ENCODE measurements around the gene LLGL1.

Gene LLGL1

DNA sequence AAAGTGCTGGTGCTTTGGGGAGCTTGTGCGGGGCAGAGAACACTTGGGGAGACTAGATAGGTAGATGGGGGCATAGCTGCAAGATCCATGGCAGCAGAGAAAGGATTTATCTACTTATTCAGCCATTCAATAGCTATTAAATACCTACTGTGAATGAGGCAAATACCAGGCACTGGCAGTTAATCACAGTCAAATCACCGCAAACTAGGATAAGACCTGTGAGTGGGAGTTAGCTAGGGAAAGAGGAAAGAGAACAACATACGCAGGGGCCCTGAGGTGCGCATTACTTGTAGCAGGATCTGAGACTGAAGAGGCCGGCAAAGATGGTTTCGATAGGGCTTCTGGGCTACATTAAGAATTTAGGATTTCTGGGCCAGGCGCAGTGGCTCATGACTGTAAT, 45.6 kb upstream of the LLGL1 start:
- TF ChIP-seq SIN3A (IDR thresholded peaks at IDR 0.05; ENCODE audit: borderline replicate concordance, insufficient read depth, low read length) (no peak), POLR2AphosphoS5 (IDR thresholded peaks at IDR 0.05; ENCODE audit: low read depth, low read length) (no peak)

DNA sequence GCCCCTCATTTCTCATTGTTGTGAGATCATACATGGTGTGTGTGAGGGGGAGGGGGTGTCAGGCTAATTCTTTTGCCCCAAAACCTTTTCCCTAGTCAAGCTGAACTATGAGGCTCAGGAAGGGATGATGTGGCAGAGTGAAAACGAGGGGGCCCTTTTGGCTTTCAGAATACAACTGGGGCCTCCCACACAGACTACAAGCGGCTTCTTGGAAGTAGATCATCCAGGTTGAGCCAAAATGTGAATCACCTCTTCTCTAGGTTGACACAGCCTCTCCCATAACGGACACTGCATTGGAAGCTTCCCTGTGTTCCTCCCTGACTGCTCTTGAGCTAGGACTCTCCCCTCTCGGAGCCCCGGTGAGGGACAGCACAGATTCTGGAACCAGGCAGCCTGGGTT, 44.1 kb upstream of the LLGL1 start:
- TF ChIP-seq TAF1 (IDR thresholded peaks at IDR 0.05; ENCODE audit: borderline replicate concordance, insufficient read depth, low read length) (no peak), SIN3A (IDR thresholded peaks at IDR 0.05; ENCODE audit: borderline replicate concordance, insufficient read depth, low read length) (no peak), POLR2AphosphoS5 (IDR thresholded peaks at IDR 0.05; ENCODE audit: low read depth, low read length) (no peak), FOXP2 (optimal IDR thresholded peaks at IDR 0.05; ENCODE audit: borderline replicate concordance, extremely low read depth, extremely low read length, insufficient read depth) (no peak)
- TF ChIP-seq, protein P1, sequence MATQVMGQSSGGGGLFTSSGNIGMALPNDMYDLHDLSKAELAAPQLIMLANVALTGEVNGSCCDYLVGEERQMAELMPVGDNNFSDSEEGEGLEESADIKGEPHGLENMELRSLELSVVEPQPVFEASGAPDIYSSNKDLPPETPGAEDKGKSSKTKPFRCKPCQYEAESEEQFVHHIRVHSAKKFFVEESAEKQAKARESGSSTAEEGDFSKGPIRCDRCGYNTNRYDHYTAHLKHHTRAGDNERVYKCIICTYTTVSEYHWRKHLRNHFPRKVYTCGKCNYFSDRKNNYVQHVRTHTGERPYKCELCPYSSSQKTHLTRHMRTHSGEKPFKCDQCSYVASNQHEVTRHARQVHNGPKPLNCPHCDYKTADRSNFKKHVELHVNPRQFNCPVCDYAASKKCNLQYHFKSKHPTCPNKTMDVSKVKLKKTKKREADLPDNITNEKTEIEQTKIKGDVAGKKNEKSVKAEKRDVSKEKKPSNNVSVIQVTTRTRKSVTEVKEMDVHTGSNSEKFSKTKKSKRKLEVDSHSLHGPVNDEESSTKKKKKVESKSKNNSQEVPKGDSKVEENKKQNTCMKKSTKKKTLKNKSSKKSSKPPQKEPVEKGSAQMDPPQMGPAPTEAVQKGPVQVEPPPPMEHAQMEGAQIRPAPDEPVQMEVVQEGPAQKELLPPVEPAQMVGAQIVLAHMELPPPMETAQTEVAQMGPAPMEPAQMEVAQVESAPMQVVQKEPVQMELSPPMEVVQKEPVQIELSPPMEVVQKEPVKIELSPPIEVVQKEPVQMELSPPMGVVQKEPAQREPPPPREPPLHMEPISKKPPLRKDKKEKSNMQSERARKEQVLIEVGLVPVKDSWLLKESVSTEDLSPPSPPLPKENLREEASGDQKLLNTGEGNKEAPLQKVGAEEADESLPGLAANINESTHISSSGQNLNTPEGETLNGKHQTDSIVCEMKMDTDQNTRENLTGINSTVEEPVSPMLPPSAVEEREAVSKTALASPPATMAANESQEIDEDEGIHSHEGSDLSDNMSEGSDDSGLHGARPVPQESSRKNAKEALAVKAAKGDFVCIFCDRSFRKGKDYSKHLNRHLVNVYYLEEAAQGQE (IDR thresholded peaks at IDR 0.05; ENCODE audit: insufficient read depth in 1 of 2, low read depth in 2 of 2, low read length in 2 of 2): no peak

DNA sequence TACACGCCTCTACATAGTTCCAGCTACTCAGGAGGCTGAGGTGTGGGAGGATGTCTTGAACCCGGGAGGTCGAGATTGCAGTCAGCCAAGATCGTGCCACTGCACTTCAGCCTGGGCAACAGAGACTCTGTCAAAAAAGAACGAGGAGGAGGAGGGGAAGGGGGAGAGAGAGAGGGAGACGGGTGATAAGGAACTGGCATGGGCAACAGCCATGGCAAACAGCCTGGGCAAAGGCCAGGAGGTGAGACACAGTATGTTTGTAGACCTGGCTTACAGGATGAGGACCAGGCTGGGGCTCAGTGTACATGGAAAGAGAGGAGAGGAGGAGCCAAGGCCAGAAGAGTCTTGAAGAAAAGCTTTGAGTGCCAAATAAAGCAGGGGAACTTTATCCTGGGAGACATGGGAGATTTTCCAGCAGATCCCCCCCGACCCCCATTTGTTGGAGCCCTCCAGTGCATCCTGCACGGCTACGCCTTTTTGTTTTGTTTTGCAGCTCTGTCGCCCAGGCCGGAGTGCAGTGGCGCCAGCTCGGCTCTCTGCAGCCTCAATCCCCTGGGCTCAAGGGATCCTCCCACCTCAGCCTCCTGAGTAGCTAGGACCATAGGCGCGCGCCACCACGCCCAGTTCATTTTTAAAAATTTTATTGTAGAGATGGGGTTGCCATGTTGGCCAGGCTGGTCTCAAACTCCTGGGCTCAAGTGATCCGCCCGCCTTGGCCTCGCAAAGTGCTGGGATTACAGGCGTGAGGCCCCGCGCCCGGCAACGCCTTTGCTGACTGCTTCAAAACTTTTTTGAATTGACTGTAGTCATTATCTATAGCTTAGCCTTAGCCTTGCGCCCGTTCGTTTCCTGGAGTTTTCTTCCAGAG, 43.1 kb upstream of the LLGL1 start:
- TF ChIP-seq TAF1 (IDR thresholded peaks at IDR 0.05; ENCODE audit: borderline replicate concordance, insufficient read depth, low read length) (no peak), FOXP2 (optimal IDR thresholded peaks at IDR 0.05; ENCODE audit: borderline replicate concordance, extremely low read depth, extremely low read length, insufficient read depth) (no peak)

DNA sequence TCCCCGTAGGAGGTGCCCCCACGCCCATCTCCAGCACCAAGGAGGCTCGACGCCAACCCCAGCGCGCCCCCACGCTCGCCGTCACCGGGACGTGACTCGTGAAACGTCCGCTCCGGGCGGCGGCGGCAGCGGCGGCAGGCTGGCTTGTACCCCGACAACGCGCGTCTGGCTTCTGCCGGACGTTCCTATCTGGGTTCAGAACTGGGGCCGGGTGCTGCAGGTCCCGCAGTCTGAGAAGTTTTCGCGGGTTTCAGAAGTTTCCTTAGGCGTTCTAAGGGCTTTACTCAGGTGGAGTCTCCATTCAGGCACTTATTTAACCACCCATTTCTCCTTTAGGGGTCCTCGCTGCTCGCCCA, 42.5 kb upstream of the LLGL1 start:
- TF ChIP-seq POLR2AphosphoS5 (IDR thresholded peaks at IDR 0.05; ENCODE audit: low read depth, low read length): peak; percentile 62; the same call in 1 of the 2 replicates
- TF ChIP-seq SIN3A (IDR thresholded peaks at IDR 0.05; ENCODE audit: borderline replicate concordance, insufficient read depth, low read length): no peak
- TF ChIP-seq, protein P1 (IDR thresholded peaks at IDR 0.05; ENCODE audit: insufficient read depth in 1 of 2, low read depth in 2 of 2, low read length in 2 of 2): 0 out of 4 replicates have a peak, but pooled peaks of 1 of the 2 experiments have one; percentile 49
- no peak for TF ChIP-seq FOXP2 (optimal IDR thresholded peaks at IDR 0.05; ENCODE audit: borderline replicate concordance, extremely low read depth, extremely low read length, insufficient read depth)
- TF ChIP-seq TAF1 (IDR thresholded peaks at IDR 0.05; ENCODE audit: borderline replicate concordance, insufficient read depth, low read length): peak; percentile 66; the same call in 1 of the 2 replicates

DNA sequence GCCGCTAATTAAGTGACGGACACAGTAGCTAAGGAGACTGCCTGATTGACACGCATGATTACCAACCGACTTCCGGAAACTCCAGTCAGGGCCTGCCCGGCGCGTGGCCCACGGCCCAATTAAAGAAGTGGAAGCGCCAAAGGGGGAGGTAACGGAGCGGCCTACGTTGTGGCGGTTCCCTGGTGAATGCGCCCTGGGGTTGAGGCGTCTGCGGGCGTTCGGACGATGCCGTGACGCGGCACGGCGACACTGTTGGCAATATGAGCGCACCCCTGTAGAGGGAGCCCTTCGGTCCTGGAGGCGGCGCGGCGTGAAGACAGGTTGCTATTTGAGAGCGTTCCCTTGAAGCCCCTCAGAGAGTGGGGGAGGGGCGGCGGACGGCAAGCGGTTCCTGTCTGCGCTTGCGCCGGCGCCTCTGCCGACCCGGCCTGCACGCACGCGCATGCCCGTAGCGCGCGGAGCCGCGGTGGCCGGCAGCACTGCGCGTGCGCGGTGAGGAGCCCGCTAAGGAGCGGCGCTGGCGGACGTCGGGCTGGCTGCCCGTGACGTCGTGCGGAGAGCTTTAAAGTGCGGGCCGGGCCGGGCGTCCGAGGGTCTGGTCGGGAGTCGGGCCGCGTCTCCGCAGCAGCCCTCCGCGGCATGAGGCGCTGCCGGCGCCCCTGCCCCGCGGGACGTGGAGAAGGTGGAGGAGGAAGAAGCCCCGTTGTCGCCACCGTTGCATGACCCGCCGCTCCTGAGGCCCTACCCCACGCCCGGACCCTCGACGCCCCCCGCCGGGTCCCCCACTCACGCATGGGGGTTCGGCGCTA, 41.9 kb upstream of the LLGL1 start, which contains the start of gene ALKBH5:
Gene ALKBH5, plus strand, starts transcription at position 495 of the 809 bp plus-strand sequence. CDS start 416 bp downstream, outside the sequence.
- TF ChIP-seq SIN3A (IDR thresholded peaks at IDR 0.05; ENCODE audit: borderline replicate concordance, insufficient read depth, low read length): no peak
- peak; percentile 25; the same call in 1 of the 2 replicates for TF ChIP-seq POLR2AphosphoS5 (IDR thresholded peaks at IDR 0.05; ENCODE audit: low read depth, low read length)
- peak; percentile 92 for TF ChIP-seq FOXP2 (optimal IDR thresholded peaks at IDR 0.05; ENCODE audit: borderline replicate concordance, extremely low read depth, extremely low read length, insufficient read depth)
- TF ChIP-seq, protein P1 (IDR thresholded peaks at IDR 0.05; ENCODE audit: insufficient read depth in 1 of 2, low read depth in 2 of 2, low read length in 2 of 2): no peak
- TF ChIP-seq TAF1 (IDR thresholded peaks at IDR 0.05; ENCODE audit: borderline replicate concordance, insufficient read depth, low read length): peak; percentile 47; the same call in 1 of the 2 replicates

Data from PFSK-1 (cell line).